HCT116 (cell line): ENCODE data around the gene RAN.

Experiments
- CTCF ChIP-seq, 3 experiments: fragments of 200-600 bp in 1 of 3; sonication (generic) in 1 of 3; IDR thresholded peaks in 2 of 3; conservative IDR thresholded peaks in 1 of 3; 2 replicates each; pipeline ENCODE4 v1.5.1; 2012 to 2017; ENCODE audit warnings: low read depth in 2 of 3, low read length in 2 of 3, antibody characterized with exemption in 1 of 3, borderline replicate concordance in 1 of 3, control low read depth in 1 of 3, mild to moderate bottlenecking in 1 of 3, mixed read lengths in 1 of 3, mixed run types in 1 of 3, moderate library complexity in 1 of 3; ENCODE audit not compliant: insufficient read depth in 1 of 3
- EGR1 ChIP-seq: IDR thresholded peaks from 2 replicates; pipeline ENCODE4 v1.6.1; 2012; ENCODE audit warnings: low read depth
- POLR2A ChIP-seq: IDR thresholded peaks from 2 replicates; pipeline ENCODE4 v1.7.0; 2011; ENCODE audit warnings: borderline replicate concordance; ENCODE audit not compliant: insufficient read depth, insufficient read length; ENCODE audit errors: extremely low read depth
- ZBTB33 ChIP-seq: IDR thresholded peaks from 2 replicates; pipeline ENCODE4 v1.6.1; 2011; ENCODE audit warnings: mild to moderate bottlenecking, low read length, moderate library complexity; ENCODE audit not compliant: insufficient replicate concordance; ENCODE audit errors: extremely low read depth

GRCh38 chr12:130827432-130827831 lies 44.4 kb upstream of the RAN start:
- TF ChIP-seq POLR2A (no peak), ZBTB33 (no peak), CTCF (IDR thresholded peaks at IDR 0.05 in 2 of 3, conservative IDR thresholded peaks at IDR 0.05 in 1 of 3; ENCODE audit: borderline replicate concordance in 1 of 3, insufficient read depth in 1 of 3, low read depth in 2 of 3, low read length in 2 of 3) (no peak), EGR1 (no peak)
